Endothelial cell (in vitro differentiated cells): ENCODE measurements around the gene GUCY1B1. TPM values are rescaled to one million over a fixed set of nuclear protein-coding genes. Genes with fewer than 3 reads are reported as not detected.

Experiments used
- DNase-seq: peaks from one replicate; pipeline ENCODE4 v3.0.0; 2021; ENCODE audit warnings: low spot score
- H3K27ac Mint-ChIP-seq: one replicate; pipeline ENCODE4 v1.8.0; 2021; ENCODE audit warnings: mixed read lengths, inconsistent platforms; ENCODE audit not compliant: unreplicated experiment
- H3K27me3 Mint-ChIP-seq: one replicate; pipeline ENCODE4 v1.8.0; 2021; ENCODE audit warnings: mild to moderate bottlenecking, moderate library complexity, mixed read lengths, inconsistent platforms; ENCODE audit not compliant: unreplicated experiment
- H3K36me3 Mint-ChIP-seq: one replicate; pipeline ENCODE4 v1.8.0; 2021; ENCODE audit warnings: mild to moderate bottlenecking, low read depth, mixed read lengths, inconsistent platforms; ENCODE audit not compliant: unreplicated experiment
- H3K4me1 Mint-ChIP-seq: one replicate; pipeline ENCODE4 v1.8.0; 2021; ENCODE audit warnings: mild to moderate bottlenecking, mixed read lengths, inconsistent platforms; ENCODE audit not compliant: unreplicated experiment
- H3K4me3 Mint-ChIP-seq: one replicate; pipeline ENCODE4 v1.8.0; 2021; ENCODE audit warnings: mild to moderate bottlenecking, mixed read lengths, inconsistent platforms; ENCODE audit not compliant: unreplicated experiment
- H3K9me3 Mint-ChIP-seq: one replicate; pipeline ENCODE4 v1.8.0; 2021; ENCODE audit warnings: mixed read lengths, inconsistent platforms; ENCODE audit not compliant: unreplicated experiment
- total RNA-seq: library from RNA; stranded (reverse); fragmentation: NEBNext Ultra II Directional; extraction: Animal tissue kit (Norgen Biotek cat#: 25700); gene quantifications from one replicate; pipeline ENCODE4 v1.2.1, GENCODE V29; 2021; ENCODE audit not compliant: unreplicated experiment
- TF ChIP-seq, protein P1 (sequence below): fragments of 200-600 bp; sonication (generic); IDR thresholded peaks from one replicate; pipeline ENCODE4 v1.5.0; 2021; ENCODE audit warnings: antibody characterized with exemption; ENCODE audit not compliant: unreplicated experiment

Gene GUCY1B1
- total RNA-seq, 1 donor from 2014 or later: 1.1 TPM

DNA sequence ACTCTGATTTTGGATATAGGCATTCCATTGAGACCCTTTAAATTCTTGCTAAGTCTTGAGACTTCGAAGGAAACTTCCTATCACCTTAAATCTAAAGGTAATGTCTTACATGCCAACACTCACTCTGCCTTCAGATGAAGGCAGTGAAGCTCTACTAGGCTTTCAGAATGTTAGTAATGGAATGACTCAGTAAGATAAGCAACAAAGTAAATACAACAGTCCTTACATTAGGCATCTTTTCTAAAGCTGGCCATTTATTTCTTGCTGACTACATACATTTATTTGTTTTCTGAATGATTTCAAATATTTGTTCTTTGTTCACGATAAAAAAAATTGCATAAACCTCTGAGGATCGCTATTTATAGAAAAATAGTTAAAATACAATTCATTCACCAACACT lies 63.8 kb downstream of the GUCY1B1 start:
- H3K27me3 Mint-ChIP-seq: no peaks in the 10 kb centered on the region
- H3K36me3 Mint-ChIP-seq: no peaks in the 10 kb centered on the region
- DNase-seq: no peak
- no peaks in the 10 kb centered on the region for H3K9me3 Mint-ChIP-seq
- H3K4me1 Mint-ChIP-seq: no peaks in the 10 kb centered on the region
- no peak overlapping the region for H3K4me3 Mint-ChIP-seq
- H3K27ac Mint-ChIP-seq: no peak overlapping the region
- TF ChIP-seq, protein P1, sequence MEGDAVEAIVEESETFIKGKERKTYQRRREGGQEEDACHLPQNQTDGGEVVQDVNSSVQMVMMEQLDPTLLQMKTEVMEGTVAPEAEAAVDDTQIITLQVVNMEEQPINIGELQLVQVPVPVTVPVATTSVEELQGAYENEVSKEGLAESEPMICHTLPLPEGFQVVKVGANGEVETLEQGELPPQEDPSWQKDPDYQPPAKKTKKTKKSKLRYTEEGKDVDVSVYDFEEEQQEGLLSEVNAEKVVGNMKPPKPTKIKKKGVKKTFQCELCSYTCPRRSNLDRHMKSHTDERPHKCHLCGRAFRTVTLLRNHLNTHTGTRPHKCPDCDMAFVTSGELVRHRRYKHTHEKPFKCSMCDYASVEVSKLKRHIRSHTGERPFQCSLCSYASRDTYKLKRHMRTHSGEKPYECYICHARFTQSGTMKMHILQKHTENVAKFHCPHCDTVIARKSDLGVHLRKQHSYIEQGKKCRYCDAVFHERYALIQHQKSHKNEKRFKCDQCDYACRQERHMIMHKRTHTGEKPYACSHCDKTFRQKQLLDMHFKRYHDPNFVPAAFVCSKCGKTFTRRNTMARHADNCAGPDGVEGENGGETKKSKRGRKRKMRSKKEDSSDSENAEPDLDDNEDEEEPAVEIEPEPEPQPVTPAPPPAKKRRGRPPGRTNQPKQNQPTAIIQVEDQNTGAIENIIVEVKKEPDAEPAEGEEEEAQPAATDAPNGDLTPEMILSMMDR: no peak

DNA sequence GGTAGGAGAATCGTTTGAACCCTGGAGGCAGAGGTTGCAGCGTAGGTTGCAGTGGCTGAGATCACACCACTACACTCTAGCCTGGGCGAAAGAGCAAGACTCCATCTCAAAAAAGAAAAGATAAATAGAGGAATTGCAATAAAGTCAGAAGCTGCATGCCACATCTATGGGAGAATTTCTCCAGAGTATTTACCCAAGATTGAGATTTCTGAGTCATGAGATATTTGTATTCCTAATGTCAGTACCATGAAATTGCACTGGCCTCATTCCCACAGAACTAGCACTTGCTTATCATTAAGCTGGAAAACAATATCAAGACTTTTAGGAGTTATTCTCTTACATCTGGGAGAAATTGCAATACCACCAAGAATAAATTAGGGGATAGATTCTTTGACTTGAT lies 69.8 kb downstream of the GUCY1B1 start:
- H3K27me3 Mint-ChIP-seq: no peaks in the 10 kb centered on the region
- H3K9me3 Mint-ChIP-seq: no peaks in the 10 kb centered on the region
- H3K27ac Mint-ChIP-seq: no peak overlapping the region
- H3K4me3 Mint-ChIP-seq: no peak overlapping the region
- H3K36me3 Mint-ChIP-seq: no peaks in the 10 kb centered on the region
- no peak for DNase-seq
- TF ChIP-seq, protein P1: no peak
- H3K4me1 Mint-ChIP-seq: no peaks in the 10 kb centered on the region

DNA sequence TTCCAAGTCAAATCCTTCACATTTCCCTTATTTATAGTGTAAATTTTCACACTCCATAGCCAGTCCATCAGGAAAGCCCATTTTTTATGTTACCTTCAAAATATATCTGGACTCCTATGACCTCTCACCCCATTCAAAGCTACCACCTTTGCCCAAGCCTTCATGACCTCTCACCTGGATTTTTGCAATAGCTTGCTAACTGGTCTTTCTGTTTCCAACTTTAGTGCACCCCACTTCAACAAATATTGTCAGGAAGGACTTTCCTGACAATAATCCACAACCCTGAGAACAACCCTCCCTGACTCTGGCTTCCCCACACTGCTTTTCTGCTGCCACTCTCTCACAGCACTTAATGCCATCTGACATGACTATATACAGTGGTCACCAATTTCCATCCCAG lies 73.8 kb downstream of the GUCY1B1 start:
- no peaks in the 10 kb centered on the region for H3K27me3 Mint-ChIP-seq
- no peak overlapping the region for H3K4me3 Mint-ChIP-seq
- TF ChIP-seq, protein P1: no peak

DNA sequence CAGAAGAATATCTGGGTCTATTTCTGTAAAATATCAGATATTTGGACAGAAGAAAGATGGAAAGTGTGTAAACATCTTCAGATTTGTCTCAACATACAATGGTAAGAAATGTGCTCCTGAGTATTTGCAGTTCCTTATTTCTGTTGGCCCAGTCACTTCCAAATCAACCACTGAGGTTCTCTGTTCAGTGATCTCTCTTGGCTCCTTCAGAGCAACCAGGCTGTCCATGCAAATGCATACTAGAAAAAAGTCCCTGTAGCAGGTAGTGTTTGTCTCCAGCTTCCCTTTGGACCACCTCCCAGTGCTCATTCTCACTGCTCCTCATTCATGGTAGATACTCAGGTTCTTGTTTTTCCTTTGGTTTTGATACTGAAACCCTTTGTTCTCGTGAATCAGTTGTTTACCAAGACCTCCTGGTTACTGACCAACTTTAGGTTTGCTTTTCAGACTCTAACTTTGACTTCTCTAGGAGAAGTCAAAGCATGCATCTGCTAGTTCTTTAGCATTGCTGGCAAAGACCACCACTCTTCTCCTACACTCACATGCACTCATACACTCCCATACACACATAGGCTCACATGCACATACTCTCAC lies 78.5 kb downstream of the GUCY1B1 start:
- no peak for DNase-seq
- no peak overlapping the region for H3K27ac Mint-ChIP-seq
- no peaks in the 10 kb centered on the region for H3K27me3 Mint-ChIP-seq
- TF ChIP-seq, protein P1: no peak
- no peaks in the 10 kb centered on the region for H3K4me1 Mint-ChIP-seq
- no peaks in the 10 kb centered on the region for H3K36me3 Mint-ChIP-seq
- no peak overlapping the region for H3K4me3 Mint-ChIP-seq
- H3K9me3 Mint-ChIP-seq: no peaks in the 10 kb centered on the region

More for the DNA sequence above, 73.8 kb downstream of the GUCY1B1 start:
- H3K27ac Mint-ChIP-seq: no peak overlapping the region
- DNase-seq: no peak
- no peaks in the 10 kb centered on the region for H3K36me3 Mint-ChIP-seq
- no peaks in the 10 kb centered on the region for H3K4me1 Mint-ChIP-seq
- no peaks in the 10 kb centered on the region for H3K9me3 Mint-ChIP-seq

DNA sequence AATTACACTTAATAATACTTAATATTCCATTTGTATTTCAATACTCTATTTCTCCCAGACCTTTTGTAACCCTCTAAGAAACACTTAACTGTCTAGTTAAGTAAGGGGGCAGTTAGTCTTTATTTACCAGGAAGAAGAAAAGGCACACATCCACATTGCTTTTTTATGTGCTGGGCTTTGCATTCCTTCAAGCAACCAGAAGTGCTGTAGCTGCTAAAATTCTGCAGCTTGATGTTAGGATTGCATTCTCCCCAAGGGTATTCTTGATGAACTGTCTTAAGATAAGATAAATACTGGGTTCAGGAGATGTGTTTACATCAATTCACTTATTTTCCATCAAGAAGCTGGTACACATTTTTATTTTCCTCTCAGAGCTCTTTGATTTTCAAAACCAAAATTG lies 83.3 kb downstream of the GUCY1B1 start:
- no peak for DNase-seq
- no peaks in the 10 kb centered on the region for H3K9me3 Mint-ChIP-seq
- H3K27ac Mint-ChIP-seq: no peak overlapping the region
- TF ChIP-seq, protein P1: no peak
- no peaks in the 10 kb centered on the region for H3K36me3 Mint-ChIP-seq
- H3K4me1 Mint-ChIP-seq: no peaks in the 10 kb centered on the region
- H3K4me3 Mint-ChIP-seq: no peak overlapping the region
- H3K27me3 Mint-ChIP-seq: no peaks in the 10 kb centered on the region
